Small intestine (tissue), 7 donors: Measurements from ENCODE around the gene PANX2. TPM values are rescaled to one million over a fixed set of nuclear protein-coding genes. Genes with fewer than 3 reads are reported as not detected.

Experiments
- DNase-seq, 2 donors: peaks; one replicate each; pipeline versions ENCODE4 v3.0.0 to v3.0.0-alpha.2; 2013
- FAIRE-seq: peaks from 2 replicates; lab custom pipeline; 2012; peaks lifted over from hg19 to GRCh38; lab: Jason Lieb, UNC
- H3K27ac ChIP-seq, 3 donors: one replicate each; pipeline ENCODE4 v1.5.1; 2013; ENCODE audit warnings: low read length in 2 of 3, mild to moderate bottlenecking in 2 of 3, control low read depth in 1 of 3, inconsistent platforms in 1 of 3, low read depth in 1 of 3, moderate library complexity in 1 of 3
- H3K27me3 ChIP-seq, 3 donors: one replicate each; pipeline ENCODE4 v1.6.1; 2013; ENCODE audit warnings: low read length in 3 of 3, inconsistent platforms in 1 of 3; ENCODE audit not compliant: control insufficient read depth in 3 of 3, insufficient read depth in 3 of 3
- H3K36me3 ChIP-seq, 3 donors: one replicate each; pipeline ENCODE4 v1.6.1; 2013; ENCODE audit warnings: low read length in 3 of 3, inconsistent platforms in 1 of 3, low read depth in 1 of 3, mild to moderate bottlenecking in 1 of 3, moderate library complexity in 1 of 3; ENCODE audit not compliant: control insufficient read depth in 3 of 3, insufficient read depth in 2 of 3
- H3K4me1 ChIP-seq, 3 donors: one replicate each; pipeline ENCODE4 v1.6.1; 2013; ENCODE audit warnings: low read length in 2 of 3, inconsistent platforms in 1 of 3, low read depth in 1 of 3, mild to moderate bottlenecking in 1 of 3, moderate library complexity in 1 of 3; ENCODE audit not compliant: control insufficient read depth in 3 of 3, insufficient read depth in 2 of 3
- H3K4me3 ChIP-seq, 3 donors: one replicate each; pipeline ENCODE4 v1.5.1; 2013; ENCODE audit warnings: low read length in 3 of 3, control low read depth in 1 of 3, inconsistent platforms in 1 of 3, low read depth in 1 of 3, mild to moderate bottlenecking in 1 of 3, moderate library complexity in 1 of 3
- H3K9me3 ChIP-seq, 2 donors: one replicate each; pipeline ENCODE4 v1.6.1; 2013; ENCODE audit warnings: low read depth in 1 of 2, low read length in 1 of 2; ENCODE audit not compliant: control insufficient read depth in 2 of 2, insufficient read depth in 1 of 2
- WGBS, 3 donors: extraction: QIAGEN DNeasy Blood & Tissue Kit; methylation state at CpG; one replicate each; pipeline ENCODE4 v1.1.7; 2013; 5-methylcytosine and 5-hydroxymethylcytosine counted together
- polyA plus RNA-seq, 4 donors: library from polyadenylated mRNA; stranded (reverse) in 3 of 4; unstranded in 1 of 4; fragments of 200-250 nt in 3 of 4; fragments of 120-200 nt in 1 of 4; gene quantifications; one replicate each; pipeline versions ENCODE4 v1.2.1 to v1.2.3, GENCODE V29; 2013
- donor health status: healthy with polysubstance abuse.
- donor health status: control.
- donor health status: control.
- donor health status: Bipolar disorder and iron deficiency.
- donor health status: healthy.

PANX2 gene
- polyA plus RNA-seq, 4 donors, result 0.12 to 0.36 TPM; not detected in 2

GRCh38 chr22:50221410-50222300 is 51.1 kb downstream of the PANX2 start:
- FAIRE-seq (no peak), DNase-seq (no peak)
- Histone ChIP-seq H3K27me3 (no peaks in the 10 kb centered on the region), H3K9me3 (no peaks in the 10 kb centered on the region), H3K27ac (no peak overlapping the region), H3K36me3 (peaks cover 14 to 93% (median 25%) of the 10 kb centered on the region in 3 donors), H3K4me1 (peaks cover 0 to 7% (median 0%) of the 10 kb centered on the region in 3 donors), H3K4me3 (no peak overlapping the region)
- 92 to 94% (median 93%) methylated on average over 16 to 19 of the region's 19 CpGs for WGBS, 3 donors

- H3K36me3 ChIP-seq, result peaks cover 12 to 93% (median 24%) of the 10 kb centered on the region in 3 donors
- no peak for FAIRE-seq
- 91 to 93% (median 92%) methylated on average over 8 of the region's 8 CpGs for WGBS, 3 donors
- no peak overlapping the region for H3K4me3 ChIP-seq
- H3K9me3 ChIP-seq, result no peaks in the 10 kb centered on the region
- H3K27me3 ChIP-seq, result no peaks in the 10 kb centered on the region
- peaks cover 0 to 7% (median 0%) of the 10 kb centered on the region in 3 donors for H3K4me1 ChIP-seq
- no peak overlapping the region for H3K27ac ChIP-seq
- no peak for DNase-seq
These were observed 52.0 kb downstream of the PANX2 start for GRCh38 chr22:50222508-50222907.

GRCh38 chr22:50224071-50224470 is 53.5 kb downstream of the PANX2 start:
- Histone ChIP-seq H3K4me3 (no peak overlapping the region), H3K4me1 (peaks cover 0 to 7% (median 0%) of the 10 kb centered on the region in 3 donors), H3K27me3 (no peaks in the 10 kb centered on the region), H3K36me3 (peaks cover 12 to 93% (median 26%) of the 10 kb centered on the region in 3 donors), H3K9me3 (no peaks in the 10 kb centered on the region), H3K27ac (no peak overlapping the region)
- FAIRE-seq (no peak), DNase-seq (no peak)
- WGBS, 3 donors, result 92 to 93% (median 92%) methylated on average over 16 of the region's 16 CpGs

GRCh38 chr22:50225200-50225969 is 54.9 kb downstream of the PANX2 start:
- H3K27me3 ChIP-seq, result no peaks in the 10 kb centered on the region
- no peak for DNase-seq
- H3K27ac ChIP-seq, result no peak overlapping the region
- no peaks in the 10 kb centered on the region for H3K9me3 ChIP-seq
- H3K36me3 ChIP-seq, result peaks cover 12 to 91% (median 26%) of the 10 kb centered on the region in 3 donors
- no peak for FAIRE-seq
- H3K4me1 ChIP-seq, result peaks cover 0 to 7% (median 0%) of the 10 kb centered on the region in 3 donors
- 62 to 81% (median 75%) methylated on average over 18 to 24 of the region's 24 CpGs for WGBS, 3 donors
- no peak overlapping the region for H3K4me3 ChIP-seq

- H3K4me1 ChIP-seq, result peaks cover 0 to 7% (median 0%) of the 10 kb centered on the region in 3 donors
- no peaks in the 10 kb centered on the region for H3K27me3 ChIP-seq
- no peaks in the 10 kb centered on the region for H3K9me3 ChIP-seq
- FAIRE-seq (no peak), DNase-seq (no peak)
- H3K27ac ChIP-seq, result no peak overlapping the region
- peaks cover 12 to 87% (median 21%) of the 10 kb centered on the region in 3 donors for H3K36me3 ChIP-seq
- WGBS, 3 donors, result 91 to 92% (median 92%) methylated on average over 27 to 31 of the region's 31 CpGs
- H3K4me3 ChIP-seq, result no peak overlapping the region
These were observed 55.7 kb downstream of the PANX2 start for GRCh38 chr22:50226063-50226874.

- WGBS, 3 donors, result 91 to 95% (median 92%) methylated on average over 18 of the region's 18 CpGs
- no peaks in the 10 kb centered on the region for H3K9me3 ChIP-seq
- peaks cover 0 to 7% (median 0%) of the 10 kb centered on the region in 3 donors for H3K4me1 ChIP-seq
- FAIRE-seq (no peak), DNase-seq (no peak)
- H3K27ac ChIP-seq, result no peak overlapping the region
- H3K27me3 ChIP-seq, result no peaks in the 10 kb centered on the region
- peaks cover 12 to 84% (median 21%) of the 10 kb centered on the region in 3 donors for H3K36me3 ChIP-seq
- no peak overlapping the region for H3K4me3 ChIP-seq
These were observed 56.3 kb downstream of the PANX2 start for GRCh38 chr22:50226875-50227165.

- Histone ChIP-seq H3K27ac (no peak overlapping the region), H3K36me3 (peaks cover 12 to 84% (median 18%) of the 10 kb centered on the region in 3 donors), H3K4me1 (peaks cover 0 to 7% (median 0%) of the 10 kb centered on the region in 3 donors), H3K9me3 (no peaks in the 10 kb centered on the region), H3K27me3 (no peaks in the 10 kb centered on the region), H3K4me3 (no peak overlapping the region)
- WGBS, 3 donors, result 89 to 95% (median 95%) methylated on average over 24 to 25 of the region's 25 CpGs
- no peak for DNase-seq
- no peak for FAIRE-seq
These were observed 57.2 kb downstream of the PANX2 start for GRCh38 chr22:50227579-50228215.
